HG03354 (cell line): ENCODE results near the gene TTBK2.

ENCODE experiments used
- ATAC-seq: cut with Tn5 transposase; IDR thresholded peaks from one replicate; pipeline ENCODE4 v1.9.1; 2021; ENCODE audit warnings: mild to moderate bottlenecking; ENCODE audit not compliant: unreplicated experiment, poor library complexity, severe bottlenecking

The TTBK2 gene

DNA sequence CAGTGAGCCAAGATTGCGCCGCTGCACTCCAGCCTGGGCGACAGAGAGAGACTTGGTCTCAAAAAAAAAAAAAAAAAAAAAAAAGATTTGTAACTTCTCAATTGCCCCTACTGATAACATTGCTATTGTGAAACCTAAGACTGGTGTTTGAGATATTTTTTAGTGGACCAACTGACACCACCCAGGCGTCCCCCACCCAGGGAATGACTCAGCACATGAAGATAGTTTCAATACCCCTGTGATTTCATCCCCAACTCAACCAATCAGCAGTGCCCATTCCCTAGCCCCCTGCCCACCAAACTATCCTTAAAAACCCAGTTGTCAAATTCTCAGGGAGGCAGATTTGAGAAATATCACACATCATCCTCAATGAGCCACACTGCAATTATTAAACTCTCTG is 76.9 kb downstream of the TTBK2 start:
- no peak for ATAC-seq

DNA sequence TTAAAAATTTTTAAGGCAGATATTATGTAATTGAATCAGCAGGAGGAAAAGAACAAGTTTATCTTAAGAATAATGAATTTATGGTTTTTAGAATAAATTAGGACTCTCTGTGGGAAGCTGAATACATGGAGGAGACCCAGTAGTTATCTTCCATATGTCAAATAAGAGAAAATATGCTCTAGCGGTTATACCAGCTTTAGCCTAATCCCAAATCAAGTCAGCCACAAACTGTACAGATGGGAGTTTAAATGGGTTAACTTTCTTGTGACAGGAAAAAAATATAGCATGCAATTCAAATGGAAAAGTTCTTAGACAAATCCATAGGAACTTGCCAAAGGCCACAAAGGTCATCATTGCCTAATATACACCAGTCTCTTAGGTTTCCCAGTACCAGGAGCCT is 84.3 kb downstream of the TTBK2 start:
- no peak for ATAC-seq

DNA sequence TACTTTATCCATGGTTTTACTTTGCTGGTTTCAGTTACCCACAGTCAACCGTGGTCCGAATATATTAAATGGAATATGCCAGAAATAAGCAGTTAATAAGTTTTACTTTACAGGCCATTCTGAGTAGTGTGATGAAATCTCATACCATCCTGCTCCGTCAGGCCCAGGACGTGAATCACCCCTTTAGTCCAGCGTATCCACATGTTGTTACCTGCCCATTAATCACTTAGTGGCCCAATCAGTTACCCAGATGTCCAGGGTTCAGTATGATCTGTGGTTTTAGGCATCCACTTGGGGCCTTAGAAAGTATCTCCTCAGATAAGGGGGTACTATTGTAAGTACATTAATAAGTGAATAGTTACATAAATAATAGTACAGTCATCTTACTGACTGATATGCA is 88.0 kb downstream of the TTBK2 start:
- ATAC-seq = no peak

DNA sequence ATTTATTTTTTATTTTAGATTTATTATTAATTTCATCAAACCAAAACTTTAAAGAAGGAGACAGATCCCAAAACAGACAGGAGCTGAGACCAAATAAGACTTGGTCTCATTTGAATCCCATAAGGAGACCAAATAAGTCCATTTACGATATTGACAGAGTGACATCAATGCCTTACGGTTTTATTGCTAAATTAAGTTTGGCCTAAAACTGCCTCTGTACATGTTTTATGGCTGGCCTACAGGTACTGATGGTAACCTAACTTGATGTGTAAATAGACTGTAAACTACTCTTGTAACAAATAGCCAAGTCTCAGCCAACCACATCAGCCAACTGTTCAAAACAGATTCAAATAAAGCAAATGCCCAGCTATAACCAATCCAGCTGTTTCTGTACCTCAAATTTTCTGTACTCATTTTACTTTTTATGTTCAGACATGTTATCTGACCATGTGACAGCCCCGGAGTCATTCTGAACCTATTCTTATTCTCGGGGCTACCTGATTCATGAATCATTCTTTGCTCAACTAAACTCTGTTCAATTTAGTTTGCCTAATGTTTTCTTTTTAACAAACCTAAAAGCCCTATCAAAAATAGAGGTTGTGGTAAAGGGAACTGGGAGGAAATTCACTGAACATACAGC is 94.2 kb downstream of the TTBK2 start:
- no peak for ATAC-seq

GRCh38 chr15:42825599-42825998 is 95.0 kb downstream of the TTBK2 start:
- ATAC-seq = no peak

DNA sequence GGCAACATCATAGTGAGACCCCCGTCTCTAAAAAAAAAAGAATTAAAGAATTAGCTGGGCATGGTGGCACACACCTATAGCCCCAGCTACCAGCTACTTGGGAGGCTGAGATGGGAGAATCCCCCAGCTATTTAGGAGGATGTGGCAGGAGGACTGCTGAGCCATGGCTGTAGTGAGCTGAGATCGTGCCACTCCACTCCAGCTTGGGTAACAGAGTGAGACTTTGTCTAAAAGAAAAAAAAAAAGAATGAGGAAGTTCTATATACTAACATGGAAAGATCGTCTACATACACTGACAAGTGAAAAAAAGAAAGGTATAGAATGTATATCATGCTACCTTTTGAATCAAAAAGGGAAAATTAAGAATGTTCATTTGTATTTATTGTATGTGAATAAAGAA is 99.8 kb downstream of the TTBK2 start:
- ATAC-seq = no peak

DNA sequence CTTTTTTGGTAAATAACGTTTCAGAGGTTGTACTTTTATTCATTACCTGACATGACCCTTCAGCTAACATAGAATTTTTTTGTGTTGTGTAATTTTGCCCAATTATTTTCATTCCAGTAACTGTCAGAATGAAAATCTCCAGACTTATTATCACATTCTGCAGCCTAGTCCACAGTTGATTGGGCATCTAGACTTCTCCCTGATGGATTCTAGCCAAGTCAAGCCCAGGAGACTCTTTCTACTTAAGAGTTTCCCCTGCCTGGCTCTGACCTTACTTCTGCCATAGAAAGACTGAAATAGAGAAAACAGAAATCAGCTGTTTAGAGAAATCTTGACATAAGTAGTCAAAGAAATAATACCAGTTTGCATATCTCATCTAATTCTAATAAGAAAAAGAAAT is 100.8 kb downstream of the TTBK2 start:
- no peak for ATAC-seq

GRCh38 chr15:42811433-42811832 is 109.1 kb downstream of the TTBK2 start:
- ATAC-seq = no peak

GRCh38 chr15:42808913-42809312 is 111.7 kb downstream of the TTBK2 start:
- ATAC-seq = no peak

DNA sequence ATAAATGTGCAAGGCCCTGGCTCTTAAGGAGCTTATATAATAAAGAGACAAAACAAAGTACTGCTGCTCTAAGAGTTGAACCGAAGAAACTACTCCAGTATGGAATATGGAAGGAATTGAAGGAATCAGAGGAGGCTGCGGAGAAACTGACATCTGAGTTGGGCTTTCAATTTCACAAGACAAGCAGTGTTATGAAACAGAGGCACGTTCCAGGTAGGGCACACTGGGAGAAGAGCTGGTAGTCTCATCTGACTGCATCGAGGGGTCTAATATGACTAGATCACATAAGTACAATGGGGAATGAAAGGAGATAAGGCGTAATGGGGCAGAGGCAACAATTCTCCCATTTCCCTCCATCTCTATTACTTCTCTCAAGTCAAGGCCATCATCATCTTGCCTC is 115.3 kb downstream of the TTBK2 start:
- ATAC-seq = no peak

DNA sequence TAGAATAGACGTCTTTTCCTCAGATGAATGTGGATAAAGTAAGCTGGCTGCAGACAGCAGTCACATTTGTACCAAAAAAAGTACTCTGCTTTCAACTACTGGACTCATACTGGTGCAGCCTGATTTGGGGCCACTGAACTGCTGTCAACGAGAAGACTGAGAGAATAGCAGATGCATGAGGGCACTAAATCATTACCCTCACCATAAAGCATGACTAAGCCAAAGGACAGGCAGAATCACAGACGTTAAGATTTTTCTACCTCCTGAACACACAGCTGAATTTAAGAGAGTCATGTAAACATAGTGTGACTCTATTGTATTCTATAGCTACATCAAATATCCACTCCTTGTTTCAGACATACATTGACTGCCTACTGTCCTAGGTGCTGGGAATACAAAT is 115.8 kb downstream of the TTBK2 start:
- ATAC-seq = no peak

GRCh38 chr15:42803436-42803835 is 117.1 kb downstream of the TTBK2 start:
- ATAC-seq = no peak

GRCh38 chr15:42802168-42802567 is 118.4 kb downstream of the TTBK2 start:
- no peak for ATAC-seq

GRCh38 chr15:42800731-42801474 is 119.7 kb downstream of the TTBK2 start:
- no peak for ATAC-seq

DNA sequence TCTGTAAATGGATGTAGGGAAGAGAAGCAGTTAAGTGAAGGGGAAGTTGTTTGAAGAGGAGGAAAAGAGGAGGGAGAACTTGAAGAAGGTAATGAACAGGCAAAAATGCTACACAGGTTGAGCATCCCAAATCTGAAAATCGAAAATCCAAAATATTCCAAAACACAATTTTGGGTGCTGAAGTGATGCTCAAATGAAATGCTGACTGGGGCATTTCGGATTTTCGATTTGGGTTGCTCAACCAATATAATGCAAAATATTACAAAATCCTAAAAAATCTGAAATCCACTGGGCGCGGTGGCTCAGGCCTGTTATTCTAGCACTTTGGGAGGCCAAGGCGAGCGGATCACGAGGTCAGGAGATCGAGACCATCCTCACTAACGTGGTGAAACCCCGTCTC is 121.8 kb downstream of the TTBK2 start:
- no peak for ATAC-seq

DNA sequence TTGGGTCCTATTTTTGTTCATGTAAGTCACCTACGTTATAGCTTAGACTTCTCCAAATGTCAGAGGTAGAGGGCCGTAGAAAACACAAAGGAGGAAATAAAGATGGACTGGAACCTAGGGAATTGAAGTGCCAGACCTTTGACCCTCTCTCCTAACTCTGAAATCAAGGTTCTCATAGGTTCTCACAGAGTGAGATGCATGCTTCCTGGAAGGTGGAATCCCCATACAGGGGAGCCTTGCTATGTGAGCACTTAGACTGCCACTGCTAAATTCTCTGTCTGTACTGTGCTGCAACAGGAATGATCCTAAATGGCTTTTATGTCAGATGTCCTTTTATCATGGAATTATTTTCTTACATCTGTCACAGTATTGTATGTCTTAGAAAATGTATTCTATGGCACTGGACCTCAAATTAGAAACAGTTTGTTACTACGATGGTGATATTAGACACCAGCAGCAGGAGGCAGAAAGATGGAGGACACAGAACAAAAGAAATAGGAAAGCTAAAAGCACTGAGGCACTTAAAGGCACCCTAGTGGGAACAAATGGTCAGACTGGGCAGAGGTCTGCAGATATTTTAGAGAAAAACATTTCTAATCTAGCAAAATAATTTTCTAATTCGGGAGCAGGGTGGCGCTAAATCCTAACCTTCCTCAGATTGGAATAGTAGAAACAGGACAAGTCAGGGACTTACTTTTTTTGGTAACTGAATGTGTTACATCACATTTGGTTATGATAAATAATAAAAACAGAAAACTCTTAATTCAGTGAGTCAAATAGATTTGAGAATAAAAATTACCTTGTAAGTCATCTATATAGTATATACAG is 123.4 kb downstream of the TTBK2 start:
- ATAC-seq = no peak

DNA sequence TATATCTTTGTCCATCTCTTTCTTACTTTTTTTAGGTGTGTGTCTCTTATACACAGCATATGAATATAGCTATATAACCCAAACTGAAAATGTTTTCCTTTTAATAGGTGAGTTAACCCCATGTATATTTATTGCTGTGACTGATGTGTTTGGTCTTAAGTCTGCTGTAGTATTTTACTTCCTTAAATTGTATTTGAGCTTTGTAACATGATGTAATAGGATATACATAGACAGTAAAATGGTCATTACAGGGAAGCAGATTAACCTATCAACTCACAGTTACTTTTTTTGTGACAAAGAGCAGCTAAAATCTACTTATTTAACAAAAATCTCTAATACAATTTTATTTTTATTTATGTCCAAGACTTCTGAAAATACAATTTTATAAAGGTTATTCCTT is 131.9 kb downstream of the TTBK2 start:
- no peak for ATAC-seq

GRCh38 chr15:42786978-42787377 is 133.6 kb downstream of the TTBK2 start:
- no peak for ATAC-seq

GRCh38 chr15:42785569-42785968 is 135.0 kb downstream of the TTBK2 start:
- no peak for ATAC-seq

- no peak for ATAC-seq
These were observed 135.9 kb downstream of the TTBK2 start for GRCh38 chr15:42784705-42785104.

- ATAC-seq = no peak
These were observed 137.9 kb downstream of the TTBK2 start for GRCh38 chr15:42782716-42783115.
